Left kidney (tissue), 2 donors: ENCODE results near the gene DDX49. TPM values are rescaled to one million over a fixed set of nuclear protein-coding genes. Genes with fewer than 3 reads are reported as not detected.
"Not testable (repeated sequence)": the region's sequence is repeated elsewhere in the genome, so short reads cannot be mapped to it uniquely, and the experiment has no call there.

ENCODE experiments used
- DNase-seq: peaks from one replicate; pipeline ENCODE4 v3.0.0-alpha.2; 2013
- polyA plus RNA-seq: library from polyadenylated mRNA; unstranded; fragments of 120-200 nt; gene quantifications from one replicate; pipeline ENCODE4 v1.2.1, GENCODE V29; 2013; ENCODE audit not compliant: insufficient read length

The DDX49 gene
- polyA plus RNA-seq, 1 donor: 40.2 TPM

GRCh38 chr19:18908917-18909619 lies 10.4 kb upstream of the DDX49 start:
- DNase-seq: no peak

DNA sequence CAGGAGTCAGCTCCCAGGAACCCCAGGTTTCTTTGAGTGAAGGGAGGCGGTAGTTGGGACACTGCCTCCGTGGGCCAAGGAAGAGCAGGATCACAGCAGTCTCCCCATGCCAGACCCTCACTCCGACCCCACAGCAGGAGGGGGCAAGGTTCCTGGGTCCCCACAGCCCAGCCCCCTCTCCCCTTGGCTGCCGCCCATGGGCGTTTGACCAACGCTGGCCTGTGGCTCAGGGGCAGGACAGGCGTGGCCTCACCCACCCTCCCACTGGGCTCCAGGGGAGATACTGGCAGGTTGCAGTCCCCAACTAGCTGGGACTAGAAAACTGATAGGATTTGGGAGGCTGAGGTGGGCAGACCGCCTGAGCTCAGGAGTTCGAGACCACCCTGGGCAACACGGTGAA lies 9.5 kb upstream of the DDX49 start:
- no peak for DNase-seq

GRCh38 chr19:18910801-18911436 lies 8.6 kb upstream of the DDX49 start:
- DNase-seq: no peak

- no peak for DNase-seq
Measured at GRCh38 chr19:18912933-18913332, 6.6 kb upstream of the DDX49 start.

DNA sequence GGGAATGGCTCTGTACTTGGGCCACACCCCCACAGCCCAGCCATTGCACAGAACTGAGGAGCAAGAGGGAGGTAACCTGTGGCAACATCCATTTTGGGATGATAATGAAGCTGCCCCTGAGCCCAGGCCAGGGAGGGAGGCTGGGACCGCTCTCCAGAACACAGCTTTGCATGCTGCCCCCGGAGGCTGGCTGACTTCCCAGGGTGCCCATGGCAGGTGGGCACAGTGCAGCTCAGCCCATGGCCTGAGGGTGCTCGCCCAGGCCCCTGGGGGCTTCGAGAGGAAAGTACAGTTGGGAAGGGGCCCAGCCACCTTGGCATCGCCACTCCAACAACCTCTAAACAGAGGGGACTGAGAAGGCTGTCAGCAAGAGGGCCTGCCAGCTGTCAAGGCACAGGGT lies 6.0 kb upstream of the DDX49 start:
- no peak for DNase-seq

DNA sequence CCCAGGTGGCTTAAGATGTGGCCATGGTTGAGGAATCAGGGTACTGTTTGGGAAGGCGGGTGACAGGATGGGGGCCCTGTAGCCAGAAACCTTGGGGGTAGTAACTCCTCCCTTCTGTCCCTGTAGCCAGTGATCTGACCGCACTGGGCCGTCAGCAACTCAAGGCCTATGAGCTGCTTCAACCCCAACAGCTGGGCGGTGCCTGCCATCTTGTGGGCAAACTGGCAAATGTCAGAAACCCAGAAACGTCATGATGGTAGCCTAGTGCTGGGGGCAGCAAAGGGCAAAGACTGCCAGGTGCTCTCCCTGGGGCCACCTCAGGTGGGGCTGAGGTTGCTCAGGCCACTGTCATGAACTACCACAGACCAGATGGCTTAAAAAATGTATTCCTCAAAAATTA lies 3.9 kb upstream of the DDX49 start:
- DNase-seq: no peak

GRCh38 chr19:18917593-18917992 lies 1.9 kb upstream of the DDX49 start:
- not testable (repeated sequence) for DNase-seq

DNA sequence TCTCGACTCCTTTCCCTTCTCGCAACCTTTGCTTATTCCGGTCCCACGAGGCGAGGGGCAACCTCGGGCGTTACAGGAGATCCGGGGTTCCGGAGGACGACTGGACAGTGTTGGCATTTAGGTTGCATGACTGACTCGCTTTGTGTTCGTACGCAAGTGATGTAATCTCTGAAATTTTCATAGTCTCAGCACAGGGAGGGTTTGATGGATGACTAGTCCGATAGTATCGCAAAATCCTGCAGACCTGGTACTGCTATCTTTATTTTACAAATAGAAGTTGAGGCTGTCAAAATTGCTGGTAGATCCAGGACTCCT lies 342 bp downstream of the DDX49 start:
- DNase-seq: no peak

GRCh38 chr19:18920400-18920799 lies 885 bp downstream of the DDX49 start:
- no peak for DNase-seq

DNA sequence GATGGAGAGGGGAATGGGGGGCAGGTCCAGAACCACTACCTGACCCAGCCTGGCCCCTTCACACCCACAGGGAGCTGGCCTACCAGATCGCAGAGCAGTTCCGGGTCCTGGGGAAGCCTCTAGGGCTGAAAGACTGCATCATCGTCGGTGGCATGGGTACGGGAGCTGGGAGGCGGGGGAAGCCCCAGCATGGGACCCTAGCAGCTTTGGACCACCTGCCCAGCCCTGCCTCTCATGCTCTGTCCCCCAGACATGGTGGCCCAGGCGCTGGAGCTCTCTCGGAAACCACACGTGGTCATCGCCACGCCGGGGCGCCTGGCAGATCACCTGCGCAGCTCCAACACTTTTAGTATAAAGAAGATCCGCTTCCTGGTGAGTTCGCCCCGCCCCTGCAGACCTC lies 2.1 kb downstream of the DDX49 start:
- no peak for DNase-seq

GRCh38 chr19:18922228-18922985 lies 2.9 kb downstream of the DDX49 start:
- DNase-seq: no peak

DNA sequence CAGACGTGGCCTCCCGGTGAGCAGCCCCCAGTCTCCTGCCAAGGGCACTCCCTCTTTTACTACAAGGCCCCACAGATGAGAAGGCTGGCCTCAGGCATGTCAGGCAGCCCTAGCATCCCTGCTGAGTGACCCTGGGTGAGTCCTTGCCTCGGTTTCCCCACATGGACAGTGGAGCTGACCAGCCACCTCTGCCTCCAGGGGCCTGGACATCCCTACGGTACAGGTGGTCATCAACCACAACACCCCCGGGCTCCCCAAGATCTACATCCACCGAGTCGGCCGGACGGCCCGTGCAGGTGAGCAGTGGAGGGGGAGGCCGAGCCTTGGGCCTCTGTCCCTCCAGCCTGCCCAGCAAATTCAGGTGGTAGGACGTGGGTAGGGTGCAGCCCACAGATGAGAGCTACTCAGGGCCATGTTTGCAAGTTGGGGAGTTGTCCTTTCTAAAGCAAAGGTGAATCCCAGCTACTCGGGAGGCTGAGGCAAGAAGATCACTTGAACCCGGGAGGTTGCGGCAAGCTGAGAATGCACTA lies 5.2 kb downstream of the DDX49 start:
- DNase-seq: no peak

GRCh38 chr19:18928018-18928805 lies 8.7 kb downstream of the DDX49 start:
- no peak for DNase-seq

GRCh38 chr19:18929311-18929710 lies 9.8 kb downstream of the DDX49 start:
- DNase-seq: no peak

- DNase-seq: no peak
Measured at GRCh38 chr19:18931316-18932162, 12.0 kb downstream of the DDX49 start.

DNA sequence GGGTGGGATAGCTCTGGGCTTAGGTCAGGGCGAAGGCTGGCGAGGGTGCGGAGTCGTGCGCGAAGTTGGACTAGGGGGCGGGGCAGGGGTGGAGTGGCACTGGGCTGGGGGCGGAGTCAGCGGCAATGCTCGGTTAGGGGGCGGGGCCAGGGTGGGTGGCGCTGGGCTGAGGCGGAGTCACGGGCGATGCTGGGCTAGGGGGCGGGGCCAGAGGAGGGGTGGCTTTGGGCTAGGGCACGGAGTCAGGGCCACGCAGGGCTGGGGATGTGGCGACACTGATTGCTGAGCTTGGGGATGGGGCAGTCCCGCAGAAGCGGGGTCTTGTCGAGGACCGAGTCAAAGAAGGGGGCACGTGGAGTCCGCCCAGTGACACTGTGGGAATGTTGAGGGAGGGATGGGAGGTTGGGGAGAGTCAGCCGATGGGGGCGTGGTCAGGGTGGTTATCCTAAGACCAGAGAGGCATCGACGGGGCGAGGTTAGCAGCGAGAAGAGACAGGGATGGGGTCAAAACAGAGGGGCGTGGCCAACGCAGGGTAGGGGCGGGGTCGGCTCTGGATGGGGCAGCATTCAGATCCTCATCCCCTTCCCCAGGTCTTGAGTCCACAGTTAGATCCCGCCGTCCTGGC lies 12.8 kb downstream of the DDX49 start:
- DNase-seq: peak; percentile 14

- DNase-seq: no peak
Measured at GRCh38 chr19:18933297-18933696, 13.8 kb downstream of the DDX49 start.

DNA sequence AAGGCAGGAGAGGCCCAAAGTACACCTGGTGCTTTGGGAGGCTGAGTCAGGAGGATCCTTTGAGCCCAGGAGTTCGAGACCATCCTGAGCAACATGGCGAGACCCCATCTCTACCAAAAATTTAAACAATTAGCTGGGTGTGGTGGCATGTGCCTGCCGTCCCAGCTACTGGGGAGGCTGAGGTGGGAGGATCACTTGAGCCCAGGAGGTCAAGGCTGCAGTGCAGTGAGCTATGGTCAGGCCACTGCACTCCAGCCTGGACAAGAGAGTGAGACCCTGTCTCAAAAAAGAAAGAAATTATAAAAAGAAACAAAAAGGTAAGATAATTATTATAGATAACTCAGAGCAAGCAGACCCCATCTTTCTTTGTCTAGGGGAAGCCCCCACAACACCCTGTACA lies 19.6 kb downstream of the DDX49 start:
- no peak for DNase-seq

GRCh38 chr19:18939922-18940768 lies 20.6 kb downstream of the DDX49 start:
- DNase-seq: peak; percentile 77
